Amniotic stem cell (primary cell): ENCODE measurements around the gene TGFBR3.

ENCODE experiments used
- DNase-seq: peaks from one replicate; lab custom pipeline; 2025; lab: John Stamatoyannopoulos, UW

TGFBR3 gene

DNA sequence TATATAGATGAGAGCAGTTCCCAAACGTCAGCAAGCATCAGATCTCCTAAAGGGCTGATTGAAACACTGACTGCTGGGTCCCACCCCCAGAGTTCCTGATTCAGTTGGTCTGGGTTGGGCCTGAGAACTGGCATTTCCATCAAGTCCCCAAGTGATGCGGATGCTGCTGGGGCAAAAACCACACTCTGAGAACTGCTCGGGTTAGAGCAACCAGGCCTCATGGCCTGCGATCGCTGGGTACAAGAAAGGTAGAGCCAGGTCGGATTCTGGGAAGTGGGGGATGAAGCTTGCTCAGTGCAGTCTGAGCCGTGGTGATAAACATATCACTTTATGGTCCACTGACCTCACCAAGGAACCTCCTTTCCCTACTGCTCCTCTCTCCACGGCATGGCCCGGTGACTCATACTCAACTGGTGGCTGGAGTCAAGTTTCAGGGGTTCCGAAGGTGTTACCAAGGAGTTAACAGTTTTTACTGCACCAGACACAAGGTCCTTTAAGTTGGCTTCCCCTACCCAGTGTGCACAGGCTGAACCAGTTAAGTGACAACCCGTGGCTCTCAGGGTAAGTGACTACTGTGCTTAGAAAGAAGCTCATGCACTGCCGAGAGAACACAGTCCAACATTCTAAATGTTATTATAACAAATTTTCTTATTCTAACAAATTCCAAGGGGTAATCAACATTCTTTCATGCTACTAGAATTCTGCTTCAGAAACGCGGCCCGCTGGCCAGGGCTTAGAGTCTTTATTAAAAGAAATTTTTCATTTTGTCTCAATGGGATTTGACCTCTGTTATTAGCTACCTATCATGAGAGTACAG is 153.5 kb downstream of the TGFBR3 start:
- DNase-seq, result peak; percentile 77

DNA sequence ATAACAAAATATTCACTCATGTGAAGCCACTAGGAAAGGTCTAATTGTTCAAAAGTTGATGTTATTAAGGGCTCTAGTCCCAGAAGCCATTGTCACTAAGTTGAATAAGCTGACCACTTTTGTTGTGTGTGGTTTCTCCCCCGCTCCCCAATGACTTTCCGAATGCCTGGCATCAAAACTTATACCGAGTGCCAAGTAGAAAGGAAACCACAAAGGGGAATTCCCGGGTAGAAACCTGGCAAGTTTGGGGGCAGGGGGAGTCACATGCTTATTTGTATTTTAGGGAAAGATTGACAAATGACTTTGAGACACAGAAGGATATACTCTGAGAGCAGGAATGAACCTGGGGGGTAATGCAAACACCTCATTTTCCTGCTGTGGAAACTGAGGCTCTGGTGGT is 154.1 kb downstream of the TGFBR3 start:
- no peak for DNase-seq

DNA sequence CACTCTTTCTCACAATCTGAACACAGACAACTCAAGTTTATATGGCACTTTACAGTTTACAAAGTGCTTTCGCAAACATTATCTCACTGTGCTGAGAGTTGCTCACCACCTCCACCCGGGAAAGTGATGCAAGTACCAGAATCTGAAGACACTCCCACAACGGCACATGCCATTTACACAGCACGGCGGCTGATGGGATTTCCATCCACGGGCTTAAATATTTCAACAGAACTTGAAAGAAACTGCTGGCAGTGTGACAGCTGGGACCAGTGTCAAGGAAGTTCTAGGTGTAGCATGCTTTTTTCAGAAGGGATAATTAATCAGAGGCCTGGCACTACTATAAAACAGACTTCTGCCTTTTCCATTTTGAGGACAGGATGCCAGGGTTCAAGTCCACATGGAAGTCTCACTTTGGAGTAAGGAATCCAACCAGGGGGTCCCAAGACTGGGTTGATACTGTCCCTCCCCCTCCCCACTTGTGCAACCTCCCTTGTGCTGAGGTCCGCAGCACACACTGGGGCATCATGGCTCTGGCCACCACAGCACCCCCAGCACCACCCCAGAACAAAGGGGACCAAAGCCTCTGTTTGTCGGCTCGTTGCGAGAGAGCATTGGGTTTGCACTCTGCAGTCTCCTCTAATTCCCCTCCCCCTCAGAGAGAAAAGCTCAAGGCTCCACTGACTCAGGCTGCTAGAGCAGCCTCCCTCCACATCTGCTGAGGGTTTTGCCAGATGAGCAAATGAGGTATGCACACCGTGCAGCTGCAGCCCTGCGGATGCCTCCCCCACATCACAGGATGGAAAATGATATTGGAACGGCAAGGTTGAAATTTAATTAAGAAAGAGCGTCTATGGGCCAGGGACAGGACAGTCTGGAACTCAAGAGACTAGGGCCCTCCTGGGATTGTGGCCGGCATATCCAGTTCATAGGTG is 154.9 kb downstream of the TGFBR3 start:
- no peak for DNase-seq

DNA sequence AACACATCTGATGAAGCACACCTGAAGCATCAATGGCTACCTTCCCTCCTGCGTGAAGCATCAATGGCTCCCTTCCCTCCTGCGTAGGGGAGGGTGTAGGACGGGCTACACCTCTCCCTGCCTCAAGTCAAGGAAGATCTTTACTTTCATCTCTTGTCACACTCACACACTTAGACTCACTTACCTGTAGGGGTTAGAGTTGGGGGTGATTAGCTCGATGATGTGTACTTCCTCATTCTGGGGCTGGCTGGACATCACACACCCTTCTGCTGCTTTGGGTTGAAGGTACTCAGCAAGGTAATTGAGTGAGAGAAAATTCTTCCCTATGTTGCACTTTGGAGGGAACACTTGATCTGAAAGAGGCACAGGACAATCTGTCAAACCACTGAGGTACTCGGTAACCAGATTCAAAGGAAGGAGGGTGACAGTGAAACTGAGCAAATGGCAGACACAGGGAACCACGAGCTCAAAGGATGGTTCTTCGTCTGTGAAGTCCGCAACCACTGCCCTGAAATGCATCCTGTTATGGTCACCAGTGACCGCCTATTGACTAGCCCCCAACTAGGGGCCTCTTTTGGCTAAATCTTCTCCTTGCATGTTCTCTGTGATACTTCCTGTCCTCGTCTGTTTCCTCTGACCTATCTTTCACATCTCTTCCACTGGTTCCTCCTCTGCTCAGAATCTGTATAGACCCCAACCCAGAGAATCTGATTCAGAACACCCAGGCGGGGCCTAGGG is 156.2 kb downstream of the TGFBR3 start:
- no peak for DNase-seq

DNA sequence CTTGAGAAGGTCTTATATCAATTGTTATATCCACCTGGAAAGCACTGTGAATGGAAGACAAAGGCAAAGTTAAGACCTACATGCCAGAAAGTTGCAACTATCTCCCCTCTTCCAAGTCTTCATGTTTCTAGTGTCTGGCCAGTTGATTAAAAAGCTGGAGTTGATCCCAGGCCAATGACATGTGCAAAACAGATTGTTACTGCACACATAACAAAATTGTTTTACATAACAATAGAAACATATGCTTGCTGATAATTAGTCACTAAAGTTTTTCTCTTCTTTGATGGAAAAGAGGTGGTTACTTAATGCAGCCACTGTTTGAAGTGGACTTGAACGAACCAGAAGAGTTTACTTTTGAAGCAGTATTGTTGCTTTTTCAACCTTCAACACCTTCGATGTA is 158.2 kb downstream of the TGFBR3 start:
- no peak for DNase-seq

DNA sequence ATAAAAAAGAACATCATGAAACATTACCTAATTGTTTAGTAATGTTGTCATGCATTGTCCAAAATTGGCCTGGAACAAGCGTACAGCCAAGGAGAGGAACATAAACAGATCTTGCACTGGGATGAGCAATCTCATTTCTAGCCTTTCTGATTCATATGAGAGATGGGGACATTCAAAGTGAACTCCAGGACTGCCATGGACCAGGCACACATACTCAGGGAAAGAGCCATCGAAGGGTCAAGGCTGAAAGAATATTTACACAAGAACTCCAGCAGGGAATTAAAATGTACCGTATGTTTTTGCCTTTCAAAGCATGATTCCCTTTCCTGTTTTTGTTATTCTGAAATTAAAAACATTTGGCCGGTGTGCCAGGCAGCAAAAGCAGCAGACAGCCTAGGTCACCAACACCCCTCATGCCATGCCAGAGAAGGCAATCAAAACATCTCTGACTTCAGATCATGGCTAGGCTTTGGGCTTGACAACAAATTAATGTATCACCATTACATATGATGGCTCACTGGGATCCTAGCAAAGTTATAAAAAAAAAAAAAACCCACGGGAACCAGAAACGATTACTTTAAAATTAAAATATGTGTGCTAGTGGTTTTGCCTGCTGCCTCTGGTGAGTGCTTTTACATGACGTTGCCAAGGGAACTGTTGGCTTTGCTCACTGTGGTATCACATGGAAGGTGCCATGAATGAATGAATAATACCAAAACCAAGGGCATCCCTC is 159.8 kb downstream of the TGFBR3 start:
- peak; percentile 65 for DNase-seq

DNA sequence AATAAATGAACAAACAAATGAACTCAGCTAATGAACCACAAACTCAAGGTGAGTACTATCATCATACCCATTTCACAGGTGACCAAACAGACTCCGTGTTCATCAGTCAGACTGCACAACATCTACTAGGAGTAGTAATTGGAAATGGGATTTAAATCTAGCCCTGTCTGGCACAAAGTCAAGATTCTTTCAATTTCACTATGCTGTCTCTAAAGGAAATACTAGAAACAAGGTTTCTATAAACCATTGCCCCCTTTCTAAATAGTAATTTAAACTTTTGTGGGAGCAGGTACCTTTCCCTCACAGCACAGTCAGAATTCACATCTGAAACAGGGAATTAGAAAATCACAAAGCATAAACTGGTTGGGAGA is 160.3 kb downstream of the TGFBR3 start:
- no peak for DNase-seq

DNA sequence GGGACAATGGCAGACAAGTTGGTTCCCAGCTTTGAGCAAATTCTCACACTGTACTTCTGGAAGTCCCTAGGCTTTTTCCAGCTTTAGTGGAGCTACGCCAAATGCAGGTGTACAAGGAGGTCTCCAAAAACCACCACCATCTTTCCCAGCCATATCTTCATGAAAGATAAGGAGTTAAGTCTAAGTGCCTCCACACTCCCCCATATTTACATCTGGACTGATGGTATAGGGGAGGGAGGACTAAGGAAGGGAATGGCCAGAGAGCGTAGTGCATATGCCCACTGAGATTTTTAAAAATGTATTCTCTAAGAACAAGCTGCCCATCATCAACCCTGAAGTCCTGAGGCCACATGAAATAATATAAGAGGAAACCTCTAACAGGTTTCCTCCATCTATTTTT is 161.3 kb downstream of the TGFBR3 start:
- no peak for DNase-seq

DNA sequence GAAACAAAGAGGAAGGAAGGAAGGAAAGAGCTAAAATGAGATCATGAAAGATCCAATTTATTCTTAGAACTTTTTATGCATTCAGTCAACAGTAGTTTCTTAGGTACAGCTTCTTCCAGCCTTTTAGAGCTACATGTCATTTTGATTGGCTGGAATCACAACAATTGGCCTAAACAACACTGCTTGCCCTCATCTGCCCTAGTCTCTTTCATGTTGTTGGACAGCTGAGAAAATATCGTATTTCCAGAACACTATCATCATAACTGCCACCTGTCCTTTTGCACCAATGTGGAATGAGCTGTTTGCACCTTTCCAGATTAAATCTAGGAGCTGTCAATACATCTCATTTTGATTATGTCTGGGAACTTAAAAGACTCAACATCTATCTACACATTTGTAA is 161.7 kb downstream of the TGFBR3 start:
- DNase-seq, result no peak

DNA sequence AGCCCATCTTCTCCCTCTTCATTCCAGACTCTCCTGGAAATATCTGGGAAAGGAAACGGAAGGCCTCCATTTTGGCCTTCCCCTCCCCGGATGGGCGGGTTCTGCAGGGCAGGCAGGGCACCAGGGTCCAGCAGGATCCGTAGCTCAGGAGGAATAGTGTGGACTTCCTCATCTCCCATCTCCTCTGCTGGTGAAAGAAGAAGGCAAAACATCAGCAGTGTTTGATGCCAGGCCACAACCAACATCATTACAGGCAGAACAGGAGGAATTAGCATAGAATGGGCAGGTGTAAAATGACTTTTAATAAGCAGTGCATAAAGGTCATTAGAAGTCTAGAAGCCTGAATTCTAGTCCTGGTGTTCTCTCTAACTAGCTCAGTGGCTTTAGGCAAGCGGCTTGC is 165.9 kb downstream of the TGFBR3 start:
- DNase-seq, result no peak

DNA sequence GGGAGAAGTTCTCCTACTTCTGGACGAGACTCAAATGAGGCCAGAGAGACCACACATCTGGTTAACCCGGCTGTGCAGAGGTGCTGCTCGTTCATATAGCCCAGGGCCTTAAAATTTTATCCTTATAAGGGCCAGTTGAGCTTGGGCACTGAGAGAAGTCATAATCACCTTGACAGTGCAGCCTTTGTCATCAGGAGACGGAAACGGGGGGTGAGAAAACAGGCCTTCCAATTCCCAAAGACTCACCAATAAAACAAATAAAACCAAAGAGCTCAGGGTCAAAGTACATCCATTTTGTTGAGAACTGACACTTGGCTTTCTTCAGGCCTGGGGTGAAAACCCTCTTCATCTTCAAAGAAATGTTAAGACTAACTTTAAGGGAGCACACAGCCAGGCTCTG is 167.1 kb downstream of the TGFBR3 start:
- no peak for DNase-seq

DNA sequence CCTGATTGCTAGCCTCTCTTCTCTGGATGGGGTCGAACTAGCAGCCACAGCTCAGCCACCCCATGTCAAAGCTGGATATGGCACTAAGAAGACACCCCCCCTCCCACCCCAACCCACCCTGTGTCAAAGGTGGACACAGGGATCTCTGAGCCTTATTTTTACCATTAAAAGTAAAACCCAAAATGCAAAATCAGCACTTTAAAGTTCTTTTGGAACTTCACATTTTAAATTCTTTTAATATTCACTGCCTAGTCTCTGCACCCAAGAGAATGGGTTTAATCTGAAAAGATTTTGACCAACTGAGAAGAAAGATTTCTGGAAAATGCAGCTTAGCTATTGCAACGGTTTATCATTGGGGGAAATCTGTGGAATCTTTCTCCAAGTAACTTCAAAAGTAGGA is 167.6 kb downstream of the TGFBR3 start:
- DNase-seq, result no peak

DNA sequence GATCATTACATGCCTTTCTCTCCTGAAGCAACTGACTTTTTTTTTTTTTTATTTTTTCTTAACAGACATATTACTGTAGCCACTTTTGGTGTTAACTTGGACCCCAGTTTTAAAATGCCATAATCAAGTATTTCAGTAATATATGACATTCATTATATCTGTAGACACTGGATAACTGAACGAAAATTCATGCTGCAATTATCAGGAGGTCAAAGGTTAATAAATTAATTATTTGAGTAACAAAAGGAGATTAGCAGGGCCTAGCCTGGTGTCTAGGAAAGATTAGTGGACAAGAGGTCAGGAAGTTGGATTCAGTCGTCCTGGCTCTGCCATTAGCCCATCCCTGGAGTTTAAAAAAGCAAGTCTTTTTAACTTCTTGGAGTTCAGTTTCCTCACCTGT is 168.1 kb downstream of the TGFBR3 start:
- DNase-seq, result no peak

DNA sequence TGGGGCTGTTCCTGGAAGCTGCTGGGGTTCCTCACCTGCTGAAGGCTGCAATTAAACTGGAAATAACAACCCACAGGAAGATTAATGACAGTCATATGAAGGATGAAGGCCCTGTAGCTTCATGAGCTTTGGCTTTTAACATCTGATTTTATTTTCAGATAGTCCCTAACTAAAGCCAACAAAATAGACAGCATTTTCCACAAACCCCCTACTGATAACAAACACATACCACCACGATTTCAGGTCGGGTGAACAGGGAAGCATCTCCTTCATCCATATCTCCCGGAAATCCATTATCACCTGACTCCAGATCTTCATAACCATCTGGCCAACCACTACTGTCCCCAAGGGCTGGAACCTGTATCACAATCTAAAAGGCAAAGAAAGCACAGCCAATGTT is 169.6 kb downstream of the TGFBR3 start:
- no peak for DNase-seq

DNA sequence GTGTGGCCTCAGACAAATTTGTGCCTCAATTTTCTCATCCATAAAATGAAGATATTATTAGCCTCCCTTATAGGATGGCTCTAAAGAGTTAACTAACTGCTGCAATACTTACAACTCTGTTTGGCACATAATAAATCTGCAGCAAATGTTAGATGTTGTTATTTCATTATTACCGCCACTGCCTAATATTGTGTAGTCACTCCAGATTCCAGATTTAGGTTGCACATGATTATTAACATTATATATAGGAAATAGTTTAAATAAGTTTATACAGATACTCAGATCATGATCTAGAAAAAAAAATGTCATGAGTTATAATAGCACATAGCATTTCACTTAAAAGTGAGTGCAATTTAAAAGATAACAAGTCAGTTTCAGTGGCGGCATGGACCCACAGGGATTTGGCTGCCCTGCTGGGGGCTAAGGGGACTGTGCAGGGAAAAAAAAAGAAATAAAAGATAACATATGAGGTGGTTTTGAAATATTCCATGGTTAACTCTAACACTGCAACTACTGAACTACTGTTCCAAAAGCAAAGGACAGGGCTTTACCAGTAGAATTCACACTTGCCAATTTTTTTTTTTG is 170.4 kb downstream of the TGFBR3 start:
- no peak for DNase-seq

DNA sequence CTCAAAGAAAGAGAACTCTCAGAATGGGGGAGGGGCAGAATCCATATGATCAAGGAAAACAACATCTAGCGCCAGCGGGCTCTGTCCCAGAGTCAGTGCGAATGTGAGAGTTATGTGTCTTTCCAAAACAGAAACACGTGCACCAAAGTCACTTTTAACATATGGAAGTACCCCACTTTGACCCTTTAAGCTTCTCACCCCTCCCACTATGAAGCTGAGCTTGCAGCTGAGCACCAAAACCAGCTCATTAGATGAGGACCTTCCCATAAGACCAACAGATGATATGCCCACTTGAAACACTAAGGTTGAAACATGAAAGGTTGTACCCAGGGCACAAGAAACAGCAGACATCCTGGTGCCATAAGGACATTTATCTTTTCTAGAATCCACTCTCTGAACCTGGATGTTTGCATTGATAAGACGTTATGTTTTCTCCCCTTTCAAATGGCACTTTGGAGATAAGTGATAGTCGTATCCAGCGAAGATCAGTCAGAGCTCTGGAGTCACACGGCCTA is 171.0 kb downstream of the TGFBR3 start:
- DNase-seq, result no peak

DNA sequence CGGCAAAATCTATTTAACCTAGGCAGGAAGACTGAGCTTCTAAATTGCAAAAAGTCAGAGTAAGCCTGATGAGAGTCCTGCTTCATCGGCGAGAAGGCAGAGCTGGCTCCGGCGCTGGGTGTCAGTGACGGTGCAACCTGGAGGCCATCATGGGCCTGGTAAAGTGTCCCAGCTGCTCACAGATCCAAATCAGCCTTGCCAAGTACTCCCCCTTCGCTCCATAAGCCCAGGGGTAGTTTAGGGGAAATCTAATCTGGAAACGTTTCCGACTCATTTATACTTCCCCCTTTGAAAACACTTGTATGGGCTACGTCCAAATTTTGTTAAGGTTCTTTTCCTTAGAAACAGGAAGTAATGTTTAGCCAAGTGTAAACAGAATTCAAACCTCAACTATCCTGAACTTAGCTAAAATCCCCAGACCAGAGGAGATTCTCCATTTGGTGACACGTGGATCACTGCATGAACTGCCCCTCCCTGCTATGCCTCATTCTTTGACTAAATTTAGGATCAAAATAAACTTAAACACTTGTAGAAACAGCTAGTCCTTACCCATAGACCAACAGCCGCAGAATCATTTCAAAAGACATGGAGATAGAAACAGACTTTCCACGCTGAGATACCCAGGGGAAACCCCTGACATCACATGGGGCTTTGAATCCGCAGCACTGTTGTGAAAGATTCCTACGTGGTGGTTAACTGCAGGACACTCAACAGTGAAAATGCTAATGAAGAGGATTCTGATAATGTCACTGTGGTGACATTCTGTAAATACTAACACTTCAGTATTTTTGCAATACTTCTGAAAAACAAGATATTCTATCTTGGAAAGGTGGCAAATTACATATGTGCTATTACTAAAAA is 172.7 kb downstream of the TGFBR3 start:
- DNase-seq, result no peak

DNA sequence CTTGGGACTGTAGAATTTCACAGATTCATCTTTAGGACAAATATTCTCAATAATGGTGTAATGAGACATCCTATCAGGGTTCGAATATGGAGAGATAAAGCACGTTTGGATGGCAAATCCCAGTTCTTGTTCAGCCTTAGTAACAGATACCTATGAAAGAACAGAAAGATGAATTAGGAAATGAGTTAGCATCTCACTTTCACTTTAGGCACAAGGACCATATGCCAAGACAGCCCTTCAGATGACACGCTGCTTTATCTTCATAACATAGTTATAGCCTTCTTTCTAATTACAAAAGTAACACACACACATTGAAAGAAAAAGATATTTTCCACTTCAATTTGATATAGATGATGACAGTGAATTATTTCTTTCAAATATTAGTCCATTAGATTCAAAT is 173.6 kb downstream of the TGFBR3 start:
- DNase-seq, result no peak

DNA sequence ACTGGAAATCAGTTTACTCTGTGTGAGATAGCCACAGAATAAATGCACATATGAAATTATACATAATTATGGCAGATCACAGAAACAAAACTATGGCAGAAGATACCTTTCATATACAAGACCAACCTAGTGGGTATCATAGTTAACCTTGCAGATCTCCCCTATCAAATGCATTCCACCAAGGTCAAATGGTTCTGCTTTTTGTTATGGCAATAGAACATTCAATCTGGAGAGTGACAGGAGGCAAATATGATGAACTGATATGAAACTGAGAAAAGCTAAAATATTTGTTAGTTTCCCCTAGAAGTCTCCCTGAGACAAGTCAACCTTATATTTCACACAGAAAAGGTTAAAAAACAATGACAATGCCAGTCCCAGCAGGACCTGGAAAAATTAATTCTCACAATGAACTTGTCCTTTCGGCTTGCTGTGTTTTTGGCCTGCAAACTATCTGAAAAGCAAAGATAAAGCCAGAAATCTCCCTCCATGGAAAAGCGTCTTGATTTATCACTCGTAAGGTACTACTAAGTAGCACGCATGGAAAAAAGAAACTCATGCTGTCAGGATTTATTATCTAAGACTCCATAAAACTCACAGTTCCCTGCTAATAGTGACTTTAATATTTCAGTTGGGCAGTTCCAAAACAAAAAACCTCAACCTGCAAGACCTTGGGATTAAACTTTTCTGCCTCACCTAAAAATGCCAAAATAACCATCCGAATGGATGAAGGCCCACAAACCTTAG is 174.3 kb downstream of the TGFBR3 start:
- no peak for DNase-seq

DNA sequence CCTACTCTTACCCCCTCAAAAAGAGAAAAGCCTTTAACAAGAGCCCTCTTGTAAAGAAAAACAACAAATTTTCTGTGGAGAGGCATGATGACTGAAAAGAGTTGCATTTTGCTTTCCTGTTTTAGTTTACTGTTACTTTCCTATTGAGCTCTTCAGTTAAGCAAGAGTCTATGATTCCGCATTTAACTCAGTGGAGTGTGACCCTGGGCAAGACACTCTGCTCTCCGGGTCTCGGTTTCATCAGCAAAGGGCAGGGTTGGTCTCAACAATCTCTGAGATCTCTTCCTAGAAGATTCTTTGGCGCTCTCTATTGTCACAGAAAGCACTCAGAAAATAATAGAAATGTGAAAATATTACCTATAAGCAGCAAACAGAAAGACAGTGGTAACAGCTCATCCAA is 175.7 kb downstream of the TGFBR3 start:
- DNase-seq, result no peak
